Measurements from ENCODE around the gene TEX38.

DNA sequence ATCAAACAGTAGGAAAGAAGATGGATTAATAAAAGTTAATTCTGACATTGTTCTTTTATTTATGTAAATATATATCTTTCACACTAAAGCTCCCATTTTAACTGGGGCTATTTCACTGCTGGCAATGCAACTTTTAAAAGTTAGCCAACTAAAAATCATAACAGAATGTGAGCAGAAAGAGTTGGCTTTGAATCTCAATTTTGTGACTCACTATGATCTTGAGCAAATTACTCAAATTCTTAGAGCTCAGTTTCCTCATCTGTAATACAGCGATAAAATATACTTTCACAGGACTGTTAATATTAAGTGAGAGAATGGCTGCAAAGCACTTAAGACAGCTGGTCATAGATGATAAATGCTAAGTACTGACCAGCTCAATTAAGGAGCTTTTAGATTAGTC, 36.5 kb downstream of the TEX38 start:
- TF ChIP-seq, protein P1, sequence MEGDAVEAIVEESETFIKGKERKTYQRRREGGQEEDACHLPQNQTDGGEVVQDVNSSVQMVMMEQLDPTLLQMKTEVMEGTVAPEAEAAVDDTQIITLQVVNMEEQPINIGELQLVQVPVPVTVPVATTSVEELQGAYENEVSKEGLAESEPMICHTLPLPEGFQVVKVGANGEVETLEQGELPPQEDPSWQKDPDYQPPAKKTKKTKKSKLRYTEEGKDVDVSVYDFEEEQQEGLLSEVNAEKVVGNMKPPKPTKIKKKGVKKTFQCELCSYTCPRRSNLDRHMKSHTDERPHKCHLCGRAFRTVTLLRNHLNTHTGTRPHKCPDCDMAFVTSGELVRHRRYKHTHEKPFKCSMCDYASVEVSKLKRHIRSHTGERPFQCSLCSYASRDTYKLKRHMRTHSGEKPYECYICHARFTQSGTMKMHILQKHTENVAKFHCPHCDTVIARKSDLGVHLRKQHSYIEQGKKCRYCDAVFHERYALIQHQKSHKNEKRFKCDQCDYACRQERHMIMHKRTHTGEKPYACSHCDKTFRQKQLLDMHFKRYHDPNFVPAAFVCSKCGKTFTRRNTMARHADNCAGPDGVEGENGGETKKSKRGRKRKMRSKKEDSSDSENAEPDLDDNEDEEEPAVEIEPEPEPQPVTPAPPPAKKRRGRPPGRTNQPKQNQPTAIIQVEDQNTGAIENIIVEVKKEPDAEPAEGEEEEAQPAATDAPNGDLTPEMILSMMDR (IDR thresholded peaks at IDR 0.05; ENCODE audit: low read depth, low read length), result no peak
- TF ChIP-seq EZH2phosphoT487 (IDR thresholded peaks at IDR 0.05; ENCODE audit: low read depth), result no peak
